LNCaP clone FGC (cell line): Measurements from ENCODE around the gene CIB2.

Source experiments
- DNase-seq: peaks from one replicate; pipeline ENCODE4 v3.0.0-alpha.2; 2011; ENCODE audit warnings: low read depth
- H3K4me3 ChIP-seq: 2 replicates; pipeline ENCODE4 v1.5.1; 2011; ENCODE audit warnings: mild to moderate bottlenecking, low read depth, low read length, control low read depth
- TF ChIP-seq, protein P1 (sequence below): IDR thresholded peaks from 2 replicates; pipeline ENCODE4 v1.5.1; 2012; ENCODE audit warnings: mild to moderate bottlenecking; ENCODE audit not compliant: control insufficient read depth, insufficient read depth; ENCODE audit errors: extremely low read depth

Gene CIB2

GRCh38 chr15:78131295-78132061 lies at the start of gene CIB2:
CIB2 (minus strand) TSS chr15:78131445; CDS start chr15:78131215, 230 bp downstream.
- peak within 1 kb of the TSS; percentile 49 for H3K4me3 ChIP-seq
- TF ChIP-seq, protein P1, sequence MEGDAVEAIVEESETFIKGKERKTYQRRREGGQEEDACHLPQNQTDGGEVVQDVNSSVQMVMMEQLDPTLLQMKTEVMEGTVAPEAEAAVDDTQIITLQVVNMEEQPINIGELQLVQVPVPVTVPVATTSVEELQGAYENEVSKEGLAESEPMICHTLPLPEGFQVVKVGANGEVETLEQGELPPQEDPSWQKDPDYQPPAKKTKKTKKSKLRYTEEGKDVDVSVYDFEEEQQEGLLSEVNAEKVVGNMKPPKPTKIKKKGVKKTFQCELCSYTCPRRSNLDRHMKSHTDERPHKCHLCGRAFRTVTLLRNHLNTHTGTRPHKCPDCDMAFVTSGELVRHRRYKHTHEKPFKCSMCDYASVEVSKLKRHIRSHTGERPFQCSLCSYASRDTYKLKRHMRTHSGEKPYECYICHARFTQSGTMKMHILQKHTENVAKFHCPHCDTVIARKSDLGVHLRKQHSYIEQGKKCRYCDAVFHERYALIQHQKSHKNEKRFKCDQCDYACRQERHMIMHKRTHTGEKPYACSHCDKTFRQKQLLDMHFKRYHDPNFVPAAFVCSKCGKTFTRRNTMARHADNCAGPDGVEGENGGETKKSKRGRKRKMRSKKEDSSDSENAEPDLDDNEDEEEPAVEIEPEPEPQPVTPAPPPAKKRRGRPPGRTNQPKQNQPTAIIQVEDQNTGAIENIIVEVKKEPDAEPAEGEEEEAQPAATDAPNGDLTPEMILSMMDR, result peak; percentile 72
- no peak for DNase-seq

GRCh38 chr15:78179906-78180305 lies 48.7 kb upstream of the CIB2 start:
- DNase-seq, result no peak
- TF ChIP-seq, protein P1, result no peak
- no peak overlapping the region for H3K4me3 ChIP-seq

- TF ChIP-seq, protein P1, result no peak
- no peak for DNase-seq
- no peak overlapping the region for H3K4me3 ChIP-seq
Observed at GRCh38 chr15:78179286-78179840, 48.1 kb upstream of the CIB2 start.

- TF ChIP-seq, protein P1, result no peak
- no peak overlapping the region for H3K4me3 ChIP-seq
- no peak for DNase-seq
Observed at GRCh38 chr15:78178064-78178463, 46.8 kb upstream of the CIB2 start.

- DNase-seq, result no peak
- no peak overlapping the region for H3K4me3 ChIP-seq
- TF ChIP-seq, protein P1, result peak; percentile 85
Observed at GRCh38 chr15:78177447-78177873, 46.2 kb upstream of the CIB2 start.

GRCh38 chr15:78175330-78175729 lies 44.1 kb upstream of the CIB2 start:
- no peak overlapping the region for H3K4me3 ChIP-seq
- DNase-seq, result no peak
- TF ChIP-seq, protein P1, result no peak
